H1 (cell line): ENCODE results near the gene TDRD9. TPM values are rescaled to one million over a fixed set of nuclear protein-coding genes. Genes with fewer than 3 reads are reported as not detected.

ENCODE experiments used
- CTCF ChIA-PET: fragments of 300-600 bp; sonication (Branson Sonifier 250); formaldehyde crosslinking; loops from one replicate; lab custom pipeline; 2021; ENCODE audit not compliant: partially characterized antibody; lab: Charles Lee
- POLR2A ChIA-PET: fragments of 300-600 bp; sonication (Branson Sonifier 250); formaldehyde crosslinking; loops from one replicate; lab custom pipeline; 2021; ENCODE audit warnings: inconsistent platforms; ENCODE audit not compliant: partially characterized antibody; lab: Charles Lee
- DNase-seq, 2 experiments: peaks; one replicate each; pipeline versions ENCODE4 v3.0.0 to v3.0.0-alpha.2; 2010 to 2022; ENCODE audit warnings: low spot score in 2 of 2, low read depth in 1 of 2, mixed read lengths in 1 of 2
- FAIRE-seq: peaks from 2 replicates; lab custom pipeline; 2011; peaks lifted over from hg19 to GRCh38; lab: Jason Lieb, UNC
- H2AFZ ChIP-seq: 2 replicates; pipeline ENCODE4 v1.8.1; 2012; ENCODE audit warnings: low read length, inconsistent platforms
- H2AK5ac ChIP-seq: 2 replicates; pipeline ENCODE4 v1.6.1; 2013; ENCODE audit warnings: low read depth, low read length
- H2BK120ac ChIP-seq: replicated peaks from 2 replicates; pipeline ENCODE3; 2013; ENCODE audit warnings: low read depth, low read length, inconsistent platforms
- H2BK12ac ChIP-seq: 2 replicates; pipeline ENCODE4 v1.6.1; 2013; ENCODE audit warnings: low read depth, low read length
- H2BK15ac ChIP-seq: 2 replicates; pipeline ENCODE4 v1.6.1; 2013; ENCODE audit warnings: low read length
- H2BK20ac ChIP-seq: 2 replicates; pipeline ENCODE4 v1.6.1; 2013; ENCODE audit warnings: low read length
- H2BK5ac ChIP-seq: 2 replicates; pipeline ENCODE4 v1.6.1; 2013; ENCODE audit warnings: low read depth, low read length
- H3K14ac ChIP-seq: 2 replicates; pipeline ENCODE4 v1.6.1; 2013; ENCODE audit warnings: inconsistent platforms; ENCODE audit not compliant: insufficient read length
- H3K18ac ChIP-seq: 2 replicates; pipeline ENCODE4 v1.6.1; 2013; ENCODE audit warnings: low read length; ENCODE audit errors: extremely low read depth
- H3K23ac ChIP-seq: 2 replicates; pipeline ENCODE4 v1.6.1; 2013; ENCODE audit warnings: inconsistent platforms; ENCODE audit not compliant: insufficient read length
- H3K23me2 ChIP-seq: 2 replicates; pipeline ENCODE4 v1.6.1; 2013; ENCODE audit warnings: low read depth, low read length
- H3K27ac ChIP-seq: 2 replicates; pipeline ENCODE4 v1.6.1; 2011; ENCODE audit warnings: low read depth, low read length, inconsistent platforms
- H3K27me3 ChIP-seq, 4 experiments: replicated peaks in 1 of 4; 1 replicate in 1 of 4; 2 replicates in 3 of 4; pipeline versions ENCODE4 v1.6.1 to v1.8.1; 2011 to 2013; ENCODE audit warnings: low read length in 3 of 4, mild to moderate bottlenecking in 3 of 4, inconsistent platforms in 2 of 4, mixed read lengths in 2 of 4, moderate library complexity in 1 of 4; ENCODE audit not compliant: control insufficient read depth in 3 of 4, insufficient read depth in 3 of 4; ENCODE audit errors: extremely low read depth in 1 of 4
- H3K36me3 ChIP-seq, 4 experiments: 2 replicates each; pipeline versions ENCODE4 v1.6.1 to v1.8.1; 2011 to 2013; ENCODE audit warnings: mild to moderate bottlenecking in 4 of 4, low read length in 3 of 4, moderate library complexity in 2 of 4, control low read depth in 1 of 4, inconsistent platforms in 1 of 4; ENCODE audit not compliant: insufficient read depth in 4 of 4, control insufficient read depth in 2 of 4
- H3K4ac ChIP-seq: replicated peaks from 2 replicates; pipeline ENCODE3; 2013; ENCODE audit warnings: low read length, low read depth, mixed read lengths, inconsistent platforms; ENCODE audit not compliant: insufficient read length
- H3K4me1 ChIP-seq, 4 experiments: replicated peaks in 1 of 4; 1 replicate in 1 of 4; 2 replicates in 3 of 4; pipeline versions ENCODE4 v1.6.1 to v1.8.1; 2011 to 2013; ENCODE audit warnings: low read length in 3 of 4, inconsistent platforms in 2 of 4, mixed read lengths in 1 of 4; ENCODE audit not compliant: insufficient read depth in 4 of 4, control insufficient read depth in 3 of 4
- H3K4me2 ChIP-seq, 2 experiments: 2 replicates each; pipeline versions ENCODE4 v1.6.1 to v1.8.1; 2011 to 2013; ENCODE audit warnings: low read depth in 2 of 2, low read length in 2 of 2, control low read depth in 1 of 2, inconsistent platforms in 1 of 2, mild to moderate bottlenecking in 1 of 2; ENCODE audit not compliant: insufficient read depth in 1 of 2
- H3K4me3 ChIP-seq, 4 experiments: fragments of 200-600, 300-600 bp in 1 of 4; sonication (generic), shearing (Covaris generic), sonication (Bioruptor Twin) in 1 of 4; 2 replicates each; pipeline versions ENCODE4 v1.5.1 to v1.8.1; 2011 to 2016; ENCODE audit warnings: low read length in 4 of 4, low read depth in 3 of 4, control low read depth in 2 of 4, inconsistent platforms in 2 of 4, mild to moderate bottlenecking in 2 of 4, mixed read lengths in 1 of 4, moderate library complexity in 1 of 4; ENCODE audit not compliant: insufficient read depth in 2 of 4; ENCODE audit errors: extremely low read depth in 1 of 4
- H3K56ac ChIP-seq: replicated peaks from 2 replicates; pipeline ENCODE3; 2013; ENCODE audit warnings: low read depth, mild to moderate bottlenecking, mixed read lengths, low read length, inconsistent platforms; ENCODE audit not compliant: insufficient read length
- H3K79me1 ChIP-seq: 2 replicates; pipeline ENCODE4 v1.6.1; 2013; ENCODE audit warnings: low read depth, low read length, control low read depth
- H3K79me2 ChIP-seq, 2 experiments: 2 replicates each; pipeline versions ENCODE4 v1.6.1 to v1.8.1; 2012 to 2013; ENCODE audit warnings: low read length in 2 of 2, mild to moderate bottlenecking in 2 of 2, inconsistent platforms in 1 of 2; ENCODE audit not compliant: insufficient read depth in 2 of 2, control insufficient read depth in 1 of 2
- H3K9ac ChIP-seq, 4 experiments: replicated peaks in 1 of 4; 1 replicate in 1 of 4; 2 replicates in 3 of 4; pipeline versions ENCODE4 v1.6.1 to v1.8.1; 2011 to 2013; ENCODE audit warnings: low read depth in 3 of 4, low read length in 3 of 4, control low read depth in 2 of 4, mild to moderate bottlenecking in 2 of 4, moderate library complexity in 2 of 4, inconsistent platforms in 1 of 4; ENCODE audit errors: extremely low read depth in 1 of 4
- H3K9me3 ChIP-seq, 2 experiments: 2 replicates each; pipeline versions ENCODE4 v1.6.1 to v1.8.1; 2012 to 2013; ENCODE audit warnings: mild to moderate bottlenecking in 2 of 2, moderate library complexity in 2 of 2, control low read depth in 1 of 2, inconsistent platforms in 1 of 2, low read depth in 1 of 2, low read length in 1 of 2, mixed read lengths in 1 of 2; ENCODE audit not compliant: insufficient read depth in 2 of 2
- H4K20me1 ChIP-seq, 2 experiments: replicated peaks in 1 of 2; 2 replicates each; pipeline versions ENCODE3 to v1.8.1; 2011 to 2013; ENCODE audit warnings: inconsistent platforms in 2 of 2, low read length in 2 of 2, mild to moderate bottlenecking in 1 of 2; ENCODE audit not compliant: insufficient read depth in 2 of 2, control insufficient read depth in 1 of 2
- H4K5ac ChIP-seq: 2 replicates; pipeline ENCODE4 v1.6.1; 2013; ENCODE audit warnings: low read length, low read depth, mixed read lengths, inconsistent platforms; ENCODE audit not compliant: insufficient read length
- H4K8ac ChIP-seq: 2 replicates; pipeline ENCODE4 v1.8.0; 2013; ENCODE audit warnings: mild to moderate bottlenecking, moderate library complexity, low read length, inconsistent platforms; ENCODE audit not compliant: insufficient read depth; ENCODE audit errors: extremely low read depth
- H4K91ac ChIP-seq: replicated peaks from 2 replicates; pipeline ENCODE3; 2013; ENCODE audit warnings: low read length, mixed read lengths, inconsistent platforms; ENCODE audit not compliant: insufficient read length
- BCL11A ChIP-seq, 2 experiments: IDR thresholded peaks; one replicate each; pipeline ENCODE4 v1.6.1; 2011; ENCODE audit warnings: low read depth in 2 of 2, low read length in 2 of 2, mild to moderate bottlenecking in 2 of 2
- BRCA1 ChIP-seq: IDR thresholded peaks from 2 replicates; pipeline ENCODE4 v1.6.1; 2012; ENCODE audit warnings: low read depth, low read length, improper control_type of control experiment
- CEBPB ChIP-seq: IDR thresholded peaks from 2 replicates; pipeline ENCODE4 v1.6.1; 2012; ENCODE audit warnings: low read depth, low read length
- HDAC2 ChIP-seq, 2 experiments: fragments of 300-600 bp in 1 of 2; sonication (generic) in 1 of 2; IDR thresholded peaks; 2 replicates each; pipeline ENCODE4 v1.6.1; 2011 to 2012; ENCODE audit warnings: low read depth in 2 of 2, low read length in 2 of 2, mild to moderate bottlenecking in 2 of 2, moderate library complexity in 2 of 2, borderline replicate concordance in 1 of 2, inconsistent platforms in 1 of 2
- SP4 ChIP-seq: IDR thresholded peaks from 2 replicates; pipeline ENCODE4 v1.6.1; 2012; ENCODE audit warnings: low read length, inconsistent platforms
- SUZ12 ChIP-seq: fragments of 200-600 bp; sonication (generic); IDR thresholded peaks from 2 replicates; pipeline ENCODE4 v1.6.1; 2012; ENCODE audit warnings: mild to moderate bottlenecking, inconsistent platforms, low read length, moderate library complexity, mixed read lengths
- TAF1 ChIP-seq: IDR thresholded peaks from 2 replicates; pipeline ENCODE4 v1.6.1; 2011; ENCODE audit warnings: mild to moderate bottlenecking, low read depth, low read length
- USF2 ChIP-seq: IDR thresholded peaks from 2 replicates; pipeline ENCODE4 v1.6.1; 2011; ENCODE audit warnings: low read length, improper control_type of control experiment
- WGBS, 2 experiments: shearing (Covaris generic) in 1 of 2; methylation state at CpG; one replicate each; pipeline versions ENCODE4 v1.1.6 to v1.1.7; 2013 to 2015; ENCODE audit warnings: low lambda C conversion rate in 2 of 2, mixed read lengths in 2 of 2, inconsistent platforms in 1 of 2, low coverage in 1 of 2, missing lambda C conversion rate in 1 of 2; ENCODE audit not compliant: insufficient replicate concordance in 2 of 2, insufficient coverage in 1 of 2, insufficient read length in 1 of 2; ENCODE audit errors: extremely low coverage in 1 of 2, missing lambda C conversion rate in 1 of 2; 5-methylcytosine and 5-hydroxymethylcytosine counted together
- polyA plus RNA-seq, 7 experiments: library from polyadenylated mRNA; depleted of rRNA in 3 of 7; stranded (reverse) in 5 of 7; unstranded in 2 of 7; fragments of >200 nt in 5 of 7; fragments of 200-250 nt in 2 of 7; gene quantifications; 1 replicate in 5 of 7; 2 replicates in 1 of 7; 4 replicates in 1 of 7; pipeline versions ENCODE4 v1.2.1 to v1.2.3, GENCODE V29; 2011 to 2013; ENCODE audit warnings: missing spikeins in 2 of 7, mixed read lengths in 2 of 7
- total RNA-seq: library from RNA; stranded (reverse); fragmentation: NEBNext Ultra II Directional; extraction: Animal tissue kit (Norgen Biotek cat#: 25700); gene quantifications from 2 replicates; pipeline ENCODE4 v1.2.1, GENCODE V29; 2021

The TDRD9 gene
- total and polyA plus RNA-seq, 2 of the 8 experiments (the other 6 are each of a cell fraction or from before 2014, with no cell fraction given): not detected

- Histone ChIP-seq H3K79me1 (no peaks in the 10 kb centered on the region), H3K27me3 (no peaks in the 10 kb centered on the region), H3K79me2 (no peaks in the 10 kb centered on the region), H2AFZ (no peak overlapping the region), H2BK5ac (no peak overlapping the region), H2BK12ac (no peak overlapping the region), H3K27ac (no peak overlapping the region), H3K23me2 (no peaks in the 10 kb centered on the region), H4K20me1 (peaks cover 0 to 1% of the 10 kb centered on the region in 2 experiments), H3K9ac (no peak overlapping the region), H3K4me1 (peaks cover 0 to 7% (median 4%) of the 10 kb centered on the region in 4 experiments; a peak in 3 of 7 replicates), H3K4me3 (no peak overlapping the region), H2BK15ac (no peak overlapping the region), H3K4ac (no peak overlapping the region), H3K23ac (no peak overlapping the region), H3K56ac (no peak overlapping the region), H2BK20ac (no peak overlapping the region), H3K9me3 (no peaks in the 10 kb centered on the region; a peak in 1 of 4 replicates), H3K4me2 (no peak overlapping the region), H3K36me3 (no peaks in the 10 kb centered on the region), H3K14ac (no peak overlapping the region), H3K18ac (no peak overlapping the region), H4K91ac (no peak overlapping the region), H2AK5ac (no peak overlapping the region), H4K8ac (peak overlapping the region; percentile 68), H2BK120ac (no peak overlapping the region), H4K5ac (no peak overlapping the region)
- ChIA-PET POLR2A (no interaction called here), CTCF (interaction anchor here (0.7 to 6.6 kb wide), 5 partner anchors 13 to 600 kb away, joined by 3 to 76 read pairs (median 3); no protein-coding TSS in a partner anchor)
- peak in 1 of 2 experiments; percentile 48 for DNase-seq
- WGBS, 2 experiments: 92% methylated on average over 22 of the region's 26 CpGs; no CpG with 5 or more reads in 1 of the 2 experiments
- FAIRE-seq: no peak
- TF ChIP-seq SUZ12 (no peak), HDAC2 (IDR thresholded peaks at IDR 0.05; ENCODE audit: borderline replicate concordance in 1 of 2, low read depth in 2 of 2, low read length in 2 of 2) (no peak), USF2 (no peak), TAF1 (no peak), SP4 (no peak), BRCA1 (no peak), CEBPB (no peak), BCL11A (IDR thresholded peaks at IDR 0.05; ENCODE audit: low read depth in 2 of 2, low read length in 2 of 2) (no peak)
Measured at GRCh38 chr14:104091061-104091926, 163.0 kb downstream of the TDRD9 start.
